ENCODE measurements around the gene MUC5AC. TPM values are rescaled to one million over a fixed set of nuclear protein-coding genes. Genes with fewer than 3 reads are reported as not detected.

MUC5AC gene
- polyA plus RNA-seq, 1 donor (not counting 4 experiments of a cell fraction or from before 2014, with no cell fraction given), result not detected

DNA sequence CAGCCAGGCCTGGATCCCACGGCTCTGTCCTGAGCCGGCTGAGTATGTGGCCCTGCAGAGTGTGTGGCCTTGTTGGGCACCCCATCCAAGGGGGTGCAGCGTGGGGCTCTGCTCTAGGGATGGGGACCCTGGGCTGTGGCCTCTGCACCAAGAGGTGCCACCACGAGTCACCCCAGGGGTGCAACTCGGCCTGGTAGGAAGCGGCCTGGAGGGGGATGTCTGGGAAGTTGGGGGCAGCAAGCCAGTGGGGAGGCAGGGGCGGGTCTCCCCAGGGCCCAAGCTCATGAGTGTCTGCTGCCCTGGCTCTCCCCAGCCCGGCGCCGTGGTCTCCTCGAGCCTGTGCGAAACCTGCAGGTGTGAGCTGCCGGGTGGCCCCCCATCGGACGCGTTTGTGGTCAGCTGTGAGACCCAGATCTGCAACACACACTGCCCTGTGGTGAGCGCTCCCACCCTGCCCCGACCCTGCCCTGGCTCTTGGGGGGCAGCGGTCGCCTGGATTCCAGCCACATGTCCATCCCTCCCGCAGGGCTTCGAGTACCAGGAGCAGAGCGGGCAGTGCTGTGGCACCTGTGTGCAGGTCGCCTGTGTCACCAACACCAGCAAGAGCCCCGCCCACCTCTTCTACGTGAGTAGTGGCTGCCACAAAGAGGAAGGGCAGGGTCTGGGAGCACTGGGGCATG lies 40.9 kb downstream of the MUC5AC start:
- dilution Hi-C loops (cut with MboI; ENCODE audit: extremely low pct_ligation_motif_present, low sequenced_read_pairs), result no loop called here
- Histone ChIP-seq H3K27ac (ENCODE audit: control insufficient read depth, insufficient read depth, low read length) (no peak overlapping the region), H3K4me2 (ENCODE audit: control insufficient read depth, extremely low read depth, insufficient read depth, low read depth, low read length) (no peak overlapping the region), H2AFZ (ENCODE audit: control insufficient read depth, low read length) (no peak overlapping the region), H3K9me3 (ENCODE audit: control insufficient read depth, low read depth, low read length) (no peaks in the 10 kb centered on the region), H3K79me2 (ENCODE audit: control insufficient read depth, insufficient read depth, low read length) (no peaks in the 10 kb centered on the region), H3K9ac (ENCODE audit: control insufficient read depth, extremely low read depth, insufficient read depth, low read length) (no peak overlapping the region), H3K4me1 (ENCODE audit: control insufficient read depth, extremely low read depth, insufficient read depth, low read length) (no peaks in the 10 kb centered on the region), H3K4me3 (ENCODE audit: control insufficient read depth in 2 of 3, extremely low read depth in 1 of 3, insufficient read depth in 2 of 3, low read depth in 1 of 3, low read length in 3 of 3) (no peak overlapping the region), H3K9me1 (ENCODE audit: control insufficient read depth, extremely low read depth, insufficient read depth, low read length) (no peaks in the 10 kb centered on the region), H4K20me1 (ENCODE audit: control insufficient read depth, extremely low read depth, insufficient read depth, low read length) (no peaks in the 10 kb centered on the region), H3K36me3 (ENCODE audit: control insufficient read depth in 2 of 2, extremely low read depth in 1 of 2, insufficient read depth in 2 of 2, low read length in 2 of 2) (no peaks in the 10 kb centered on the region), H3K27me3 (ENCODE audit: control insufficient read depth, extremely low read depth, insufficient read depth, low read length) (peaks cover 30% of the 10 kb centered on the region)
- FAIRE-seq (no peak), DNase-seq (ENCODE audit: low read depth, low spot score) (no peak)
- TF ChIP-seq, protein P1, sequence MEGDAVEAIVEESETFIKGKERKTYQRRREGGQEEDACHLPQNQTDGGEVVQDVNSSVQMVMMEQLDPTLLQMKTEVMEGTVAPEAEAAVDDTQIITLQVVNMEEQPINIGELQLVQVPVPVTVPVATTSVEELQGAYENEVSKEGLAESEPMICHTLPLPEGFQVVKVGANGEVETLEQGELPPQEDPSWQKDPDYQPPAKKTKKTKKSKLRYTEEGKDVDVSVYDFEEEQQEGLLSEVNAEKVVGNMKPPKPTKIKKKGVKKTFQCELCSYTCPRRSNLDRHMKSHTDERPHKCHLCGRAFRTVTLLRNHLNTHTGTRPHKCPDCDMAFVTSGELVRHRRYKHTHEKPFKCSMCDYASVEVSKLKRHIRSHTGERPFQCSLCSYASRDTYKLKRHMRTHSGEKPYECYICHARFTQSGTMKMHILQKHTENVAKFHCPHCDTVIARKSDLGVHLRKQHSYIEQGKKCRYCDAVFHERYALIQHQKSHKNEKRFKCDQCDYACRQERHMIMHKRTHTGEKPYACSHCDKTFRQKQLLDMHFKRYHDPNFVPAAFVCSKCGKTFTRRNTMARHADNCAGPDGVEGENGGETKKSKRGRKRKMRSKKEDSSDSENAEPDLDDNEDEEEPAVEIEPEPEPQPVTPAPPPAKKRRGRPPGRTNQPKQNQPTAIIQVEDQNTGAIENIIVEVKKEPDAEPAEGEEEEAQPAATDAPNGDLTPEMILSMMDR (optimal IDR thresholded peaks at IDR 0.05 in 1 of 3, IDR thresholded peaks at IDR 0.05 in 1 of 3, conservative IDR thresholded peaks at IDR 0.05 in 1 of 3; ENCODE audit: extremely low read depth in 1 of 3, insufficient read depth in 2 of 3, low read length in 3 of 3), result no peak
- TF ChIP-seq EZH2 (IDR thresholded peaks at IDR 0.05; ENCODE audit: low read length), result no peak

DNA sequence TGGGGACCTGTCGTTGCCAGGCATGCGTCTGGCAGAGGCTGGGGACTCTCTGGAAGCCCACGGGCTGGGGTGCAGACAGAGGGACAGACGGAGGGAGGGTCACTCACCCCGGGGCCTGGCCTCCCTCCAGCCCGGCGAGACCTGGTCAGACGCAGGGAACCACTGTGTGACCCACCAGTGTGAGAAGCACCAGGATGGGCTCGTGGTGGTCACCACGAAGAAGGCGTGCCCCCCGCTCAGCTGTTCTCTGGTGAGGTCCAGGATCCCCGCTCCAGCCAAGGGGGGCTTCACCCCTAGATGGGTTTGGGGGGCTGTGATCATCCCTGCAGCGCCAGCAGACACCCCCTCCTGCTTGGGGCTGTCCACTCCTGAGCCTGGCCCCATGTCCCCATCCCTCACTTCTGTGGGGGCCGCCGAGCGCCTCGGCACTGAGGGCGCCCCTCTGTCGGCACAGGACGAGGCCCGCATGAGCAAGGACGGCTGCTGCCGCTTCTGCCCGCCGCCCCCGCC lies 41.5 kb downstream of the MUC5AC start:
- no peaks in the 10 kb centered on the region for H3K36me3 ChIP-seq (ENCODE audit: control insufficient read depth in 2 of 2, extremely low read depth in 1 of 2, insufficient read depth in 2 of 2, low read length in 2 of 2)
- H3K9me1 ChIP-seq (ENCODE audit: control insufficient read depth, extremely low read depth, insufficient read depth, low read length), result no peaks in the 10 kb centered on the region
- H3K9ac ChIP-seq (ENCODE audit: control insufficient read depth, extremely low read depth, insufficient read depth, low read length), result no peak overlapping the region
- dilution Hi-C loops (cut with MboI; ENCODE audit: extremely low pct_ligation_motif_present, low sequenced_read_pairs), result no loop called here
- DNase-seq (ENCODE audit: low read depth, low spot score) (no peak), FAIRE-seq (no peak)
- H3K27ac ChIP-seq (ENCODE audit: control insufficient read depth, insufficient read depth, low read length), result no peak overlapping the region
- H2AFZ ChIP-seq (ENCODE audit: control insufficient read depth, low read length), result no peak overlapping the region
- H3K4me2 ChIP-seq (ENCODE audit: control insufficient read depth, extremely low read depth, insufficient read depth, low read depth, low read length), result no peak overlapping the region
- no peaks in the 10 kb centered on the region for H3K4me1 ChIP-seq (ENCODE audit: control insufficient read depth, extremely low read depth, insufficient read depth, low read length)
- TF ChIP-seq, protein P1 (optimal IDR thresholded peaks at IDR 0.05 in 1 of 3, IDR thresholded peaks at IDR 0.05 in 1 of 3, conservative IDR thresholded peaks at IDR 0.05 in 1 of 3; ENCODE audit: extremely low read depth in 1 of 3, insufficient read depth in 2 of 3, low read length in 3 of 3), result no peak
- no peak for TF ChIP-seq EZH2 (IDR thresholded peaks at IDR 0.05; ENCODE audit: low read length)
- no peaks in the 10 kb centered on the region for H3K9me3 ChIP-seq (ENCODE audit: control insufficient read depth, low read depth, low read length)
- peaks cover 30% of the 10 kb centered on the region for H3K27me3 ChIP-seq (ENCODE audit: control insufficient read depth, extremely low read depth, insufficient read depth, low read length)
- no peaks in the 10 kb centered on the region for H4K20me1 ChIP-seq (ENCODE audit: control insufficient read depth, extremely low read depth, insufficient read depth, low read length)
- H3K4me3 ChIP-seq (ENCODE audit: control insufficient read depth in 2 of 3, extremely low read depth in 1 of 3, insufficient read depth in 2 of 3, low read depth in 1 of 3, low read length in 3 of 3), result no peak overlapping the region
- no peaks in the 10 kb centered on the region for H3K79me2 ChIP-seq (ENCODE audit: control insufficient read depth, insufficient read depth, low read length)
